Sigmoid colon (tissue), 7 donors: Measurements from ENCODE around the gene DNAJC3. TPM values are rescaled to one million over a fixed set of nuclear protein-coding genes. Genes with fewer than 3 reads are reported as not detected.
"Not testable (repeated sequence)": the region's sequence is repeated elsewhere in the genome, so short reads cannot be mapped to it uniquely, and the experiment has no call there.

Experiments
- DNase-seq: peaks from one replicate; pipeline ENCODE4 v3.0.0-alpha.2; 2019
- H3K27ac ChIP-seq, 4 donors: fragments of 200-600 bp; sonication (generic); one replicate each; pipeline ENCODE4 v1.5.1; 2016 to 2019; ENCODE audit warnings: mild to moderate bottlenecking in 1 of 4
- H3K27me3 ChIP-seq, 3 donors: fragments of 200-600 bp; sonication (generic); one replicate each; pipeline ENCODE4 v1.5.1; 2019; ENCODE audit warnings: mild to moderate bottlenecking in 1 of 3
- H3K36me3 ChIP-seq, 4 donors: fragments of 200-600 bp; sonication (generic); one replicate each; pipeline ENCODE4 v1.5.1; 2016 to 2019
- H3K4me1 ChIP-seq, 4 donors: fragments of 200-600 bp; sonication (generic); one replicate each; pipeline ENCODE4 v1.5.1; 2017 to 2019
- H3K4me3 ChIP-seq, 4 donors: fragments of 200-600 bp; sonication (generic); one replicate each; pipeline ENCODE4 v1.5.1; 2017 to 2019; ENCODE audit warnings: mild to moderate bottlenecking in 2 of 4, moderate library complexity in 1 of 4
- H3K9me3 ChIP-seq, 4 donors: fragments of 200-600 bp in 3 of 4; sonication (generic) in 3 of 4; one replicate each; pipeline versions ENCODE4 v1.5.1 to v1.6.1; 2013 to 2019
- EP300 ChIP-seq, 4 donors: sonication (generic); formaldehyde crosslinking; IDR thresholded peaks; one replicate each; pipeline ENCODE4 v1.6.1; 2017; ENCODE audit warnings: antibody characterized with exemption in 4 of 4
- POLR2A ChIP-seq, 2 donors: fragments of 450-650 bp; IDR thresholded peaks; one replicate each; pipeline ENCODE4 v1.6.1; 2016; ENCODE audit warnings: antibody characterized with exemption in 2 of 2, mild to moderate bottlenecking in 2 of 2, moderate library complexity in 2 of 2
- POLR2AphosphoS5 ChIP-seq, 4 donors: sonication (generic); formaldehyde crosslinking; IDR thresholded peaks; one replicate each; pipeline ENCODE4 v1.6.1; 2017; ENCODE audit warnings: antibody characterized with exemption in 4 of 4
- WGBS, 2 donors: extraction: QIAGEN DNeasy Blood & Tissue Kit; methylation state at CpG; one replicate each; pipeline ENCODE4 v1.1.7; 2013; 5-methylcytosine and 5-hydroxymethylcytosine counted together
- intact Hi-C: fragments of 100-400 bp; cut with DNase I; formaldehyde crosslinking; loops from one replicate; pipeline ENCODE4 v1.15.1; 2023
- polyA plus RNA-seq, 3 donors: library from polyadenylated mRNA; stranded (reverse); fragments of 200-250 nt; gene quantifications; one replicate each; pipeline ENCODE4 v1.2.3, GENCODE V29; 2013
- total RNA-seq, 4 donors: library from RNA; depleted of rRNA; stranded (reverse); fragments of >200 nt; gene quantifications; one replicate each; pipeline ENCODE4 v1.1.0, GENCODE V29; 2016
- TF ChIP-seq, protein P1 (sequence below), 4 experiments: fragments of 450-650 bp in 3 of 4; fragments of 200-600 bp in 1 of 4; IDR thresholded peaks; one replicate each; pipeline ENCODE4 v1.5.1; 2016 to 2019; ENCODE audit warnings: antibody characterized with exemption in 4 of 4, mild to moderate bottlenecking in 3 of 4, moderate library complexity in 2 of 4
- donor health status: healthy with polysubstance abuse.
- donor health status: Bipolar disorder and iron deficiency.
- donor health status: healthy.

The DNAJC3 gene
- total and polyA plus RNA-seq, 7 donors: 4.8 to 48.5 (median 41.5) TPM

DNA sequence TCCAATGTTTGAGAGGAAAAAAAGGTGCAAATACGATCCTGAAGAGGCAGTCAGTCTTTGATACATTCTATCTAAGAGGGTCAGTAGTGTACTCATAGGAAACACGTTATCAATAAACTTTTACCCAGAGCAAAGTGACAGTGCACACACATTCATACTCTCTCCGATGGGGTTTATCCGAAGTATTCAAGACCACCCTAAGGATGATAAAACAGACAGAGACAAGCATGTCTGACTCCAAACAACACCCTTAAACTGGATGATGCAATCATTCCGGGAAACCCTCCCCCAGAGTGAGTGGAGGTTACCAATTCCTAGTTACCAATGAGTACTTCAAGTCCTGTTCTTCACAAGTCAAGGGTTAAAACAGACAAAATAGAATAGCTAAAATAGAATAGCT, 79.1 kb downstream of the DNAJC3 start:
- H3K4me1 ChIP-seq: peaks cover 0 to 15% (median 0%) of the 10 kb centered on the region in 4 donors
- no peak overlapping the region for H3K27ac ChIP-seq
- 92 to 94% methylated on average over 5 of the region's 5 CpGs for whole genome bisulfite sequencing, 2 donors
- no peaks in the 10 kb centered on the region for H3K27me3 ChIP-seq
- no peak for DNase-seq
- intact Hi-C loops: no loop called here
- no peaks in the 10 kb centered on the region for H3K9me3 ChIP-seq
- H3K4me3 ChIP-seq: no peak overlapping the region
- H3K36me3 ChIP-seq: peaks cover 0 to 9% (median 0%) of the 10 kb centered on the region in 4 donors
- no peak for TF ChIP-seq POLR2AphosphoS5 (IDR thresholded peaks at IDR 0.05)
- TF ChIP-seq EP300 (IDR thresholded peaks at IDR 0.05): no peak

DNA sequence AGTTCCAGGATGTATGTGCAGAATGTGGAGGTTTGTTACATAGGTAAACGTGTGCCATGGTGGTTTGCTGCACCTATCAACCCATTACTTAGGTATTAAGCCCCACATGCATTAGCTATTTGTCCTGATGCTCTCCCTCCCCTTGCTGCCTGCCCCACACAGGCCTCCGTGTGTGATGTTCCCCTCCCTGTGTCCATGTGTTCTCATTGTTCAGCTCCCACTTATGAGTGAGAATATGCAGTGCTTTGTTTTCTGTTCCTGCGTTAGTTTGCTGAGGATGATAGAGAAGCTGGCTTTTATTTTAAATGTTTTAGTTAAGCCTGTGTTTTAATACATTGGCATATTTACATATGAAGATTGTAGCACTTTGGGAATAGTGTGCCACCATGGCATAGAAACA, 85.7 kb downstream of the DNAJC3 start:
- H3K27me3 ChIP-seq, H3K4me3 ChIP-seq, intact Hi-C loops, H3K4me1 ChIP-seq, H3K27ac ChIP-seq, DNase-seq, H3K9me3 ChIP-seq: not testable (repeated sequence)
- WGBS, 2 donors: 87 to 94% methylated on average over 3 of the region's 3 CpGs
- H3K36me3 ChIP-seq: peaks cover 0 to 48% (median 7%) of the 10 kb centered on the region in 4 donors

DNA sequence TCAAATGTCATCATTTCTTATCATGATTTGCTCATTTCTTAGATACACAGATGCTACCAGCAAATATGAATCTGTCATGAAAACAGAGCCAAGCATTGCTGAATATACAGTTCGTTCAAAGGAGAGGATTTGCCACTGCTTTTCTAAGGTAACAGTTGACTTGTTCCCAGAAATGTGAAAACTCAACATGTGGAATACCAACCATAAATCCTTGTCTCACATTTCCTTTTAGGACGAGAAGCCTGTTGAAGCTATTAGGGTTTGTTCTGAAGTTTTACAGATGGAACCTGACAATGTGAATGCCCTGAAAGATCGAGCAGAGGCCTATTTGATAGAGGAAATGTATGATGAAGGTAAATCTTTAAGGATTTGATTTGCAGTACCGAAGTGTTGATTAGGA, 86.7 kb downstream of the DNAJC3 start:
- H3K27me3 ChIP-seq: no peaks in the 10 kb centered on the region
- intact Hi-C loops: no loop called here
- DNase-seq: no peak
- H3K36me3 ChIP-seq: peaks cover 0 to 47% (median 7%) of the 10 kb centered on the region in 4 donors
- TF ChIP-seq EP300 (IDR thresholded peaks at IDR 0.05) (no peak), POLR2AphosphoS5 (IDR thresholded peaks at IDR 0.05) (no peak), POLR2A (IDR thresholded peaks at IDR 0.05) (no peak)
- TF ChIP-seq, protein P1, sequence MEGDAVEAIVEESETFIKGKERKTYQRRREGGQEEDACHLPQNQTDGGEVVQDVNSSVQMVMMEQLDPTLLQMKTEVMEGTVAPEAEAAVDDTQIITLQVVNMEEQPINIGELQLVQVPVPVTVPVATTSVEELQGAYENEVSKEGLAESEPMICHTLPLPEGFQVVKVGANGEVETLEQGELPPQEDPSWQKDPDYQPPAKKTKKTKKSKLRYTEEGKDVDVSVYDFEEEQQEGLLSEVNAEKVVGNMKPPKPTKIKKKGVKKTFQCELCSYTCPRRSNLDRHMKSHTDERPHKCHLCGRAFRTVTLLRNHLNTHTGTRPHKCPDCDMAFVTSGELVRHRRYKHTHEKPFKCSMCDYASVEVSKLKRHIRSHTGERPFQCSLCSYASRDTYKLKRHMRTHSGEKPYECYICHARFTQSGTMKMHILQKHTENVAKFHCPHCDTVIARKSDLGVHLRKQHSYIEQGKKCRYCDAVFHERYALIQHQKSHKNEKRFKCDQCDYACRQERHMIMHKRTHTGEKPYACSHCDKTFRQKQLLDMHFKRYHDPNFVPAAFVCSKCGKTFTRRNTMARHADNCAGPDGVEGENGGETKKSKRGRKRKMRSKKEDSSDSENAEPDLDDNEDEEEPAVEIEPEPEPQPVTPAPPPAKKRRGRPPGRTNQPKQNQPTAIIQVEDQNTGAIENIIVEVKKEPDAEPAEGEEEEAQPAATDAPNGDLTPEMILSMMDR (IDR thresholded peaks at IDR 0.05): no peak
- 91 to 93% methylated on average over 4 of the region's 4 CpGs for WGBS, 2 donors
- no peak overlapping the region for H3K4me3 ChIP-seq
- no peaks in the 10 kb centered on the region for H3K9me3 ChIP-seq
- H3K4me1 ChIP-seq: no peaks in the 10 kb centered on the region
- no peak overlapping the region for H3K27ac ChIP-seq

DNA sequence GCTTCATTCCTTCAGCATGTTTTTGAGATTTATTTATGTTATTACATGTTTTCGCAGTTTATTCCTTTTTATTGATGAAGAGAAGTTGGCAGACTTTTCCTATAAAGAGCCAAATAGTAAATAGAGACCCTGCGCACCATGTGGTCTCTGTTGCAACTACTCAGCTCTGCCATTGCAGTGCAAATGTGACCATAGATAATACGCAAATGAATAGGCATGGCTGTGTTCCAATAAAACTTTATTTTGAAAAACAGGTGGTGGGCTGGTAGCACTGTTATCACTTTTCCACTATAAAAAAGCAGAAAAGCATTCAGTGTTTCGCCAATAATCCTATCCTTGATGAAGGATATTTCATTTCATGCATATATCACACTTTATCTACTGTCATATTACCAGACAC, 95.0 kb downstream of the DNAJC3 start:
- intact Hi-C loops: no loop called here
- Histone ChIP-seq H3K4me3 (no peak overlapping the region), H3K36me3 (peaks cover 0 to 22% (median 0%) of the 10 kb centered on the region in 4 donors)

DNA sequence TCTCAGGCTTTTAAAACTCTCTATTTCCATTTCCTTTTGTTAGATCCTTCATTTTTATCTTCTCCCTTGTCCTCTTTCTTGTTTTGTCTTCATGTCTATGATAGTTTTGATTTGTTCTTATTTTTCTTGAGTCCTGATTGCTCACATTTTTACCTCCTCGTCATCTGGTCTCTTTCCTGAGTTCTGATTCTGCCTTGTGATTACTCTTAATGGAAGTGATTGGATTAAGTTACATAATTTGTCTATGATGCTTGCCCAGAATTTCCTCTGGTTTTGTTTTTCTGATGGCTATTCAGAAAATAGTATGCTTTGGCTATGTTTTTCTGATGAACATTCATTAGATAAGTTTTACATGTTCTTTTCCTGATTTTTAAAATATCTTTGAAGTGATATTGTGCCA, 102.6 kb downstream of the DNAJC3 start:
- H3K36me3 ChIP-seq: peaks cover 0 to 19% (median 0%) of the 10 kb centered on the region in 4 donors
- intact Hi-C loops: no loop called here
- 56 to 97% methylated on average over 1 of the region's 1 CpG for WGBS, 2 donors

More for the DNA sequence above, 95.0 kb downstream of the DNAJC3 start:
- H3K9me3 ChIP-seq: no peaks in the 10 kb centered on the region
- DNase-seq: no peak
- H3K4me1 ChIP-seq: no peaks in the 10 kb centered on the region
- TF ChIP-seq EP300 (IDR thresholded peaks at IDR 0.05) (no peak), POLR2AphosphoS5 (IDR thresholded peaks at IDR 0.05) (no peak), POLR2A (IDR thresholded peaks at IDR 0.05) (no peak)
- TF ChIP-seq, protein P1 (IDR thresholded peaks at IDR 0.05): no peak
- WGBS, 2 donors: 94 to 95% methylated on average over 4 of the region's 4 CpGs
- H3K27ac ChIP-seq: no peak overlapping the region
- H3K27me3 ChIP-seq: no peaks in the 10 kb centered on the region

More for the DNA sequence above, 102.6 kb downstream of the DNAJC3 start:
- TF ChIP-seq POLR2A (IDR thresholded peaks at IDR 0.05) (no peak), POLR2AphosphoS5 (IDR thresholded peaks at IDR 0.05) (no peak), EP300 (IDR thresholded peaks at IDR 0.05) (no peak)
- TF ChIP-seq, protein P1 (IDR thresholded peaks at IDR 0.05): no peak
- DNase-seq: no peak
- Histone ChIP-seq H3K4me1 (peaks cover 0 to 8% (median 6%) of the 10 kb centered on the region in 4 donors), H3K4me3 (no peak overlapping the region), H3K9me3 (no peaks in the 10 kb centered on the region), H3K27ac (no peak overlapping the region), H3K27me3 (no peaks in the 10 kb centered on the region)
